ENCODE results near the gene KRTAP10-7.
"Not testable (repeated sequence)": the region's sequence is repeated elsewhere in the genome, so short reads cannot be mapped to it uniquely, and the experiment has no call there.

Gene KRTAP10-7

GRCh38 chr21:44612669-44613229 lies 12.4 kb downstream of the KRTAP10-7 start:
- DNase-seq, result no peak

GRCh38 chr21:44613386-44614155 lies 13.2 kb downstream of the KRTAP10-7 start:
- no peak for DNase-seq

- no peak for DNase-seq
These were observed 13.8 kb downstream of the KRTAP10-7 start for GRCh38 chr21:44614161-44614631.

- no peak for DNase-seq
These were observed 14.6 kb downstream of the KRTAP10-7 start for GRCh38 chr21:44614961-44615391.

DNA sequence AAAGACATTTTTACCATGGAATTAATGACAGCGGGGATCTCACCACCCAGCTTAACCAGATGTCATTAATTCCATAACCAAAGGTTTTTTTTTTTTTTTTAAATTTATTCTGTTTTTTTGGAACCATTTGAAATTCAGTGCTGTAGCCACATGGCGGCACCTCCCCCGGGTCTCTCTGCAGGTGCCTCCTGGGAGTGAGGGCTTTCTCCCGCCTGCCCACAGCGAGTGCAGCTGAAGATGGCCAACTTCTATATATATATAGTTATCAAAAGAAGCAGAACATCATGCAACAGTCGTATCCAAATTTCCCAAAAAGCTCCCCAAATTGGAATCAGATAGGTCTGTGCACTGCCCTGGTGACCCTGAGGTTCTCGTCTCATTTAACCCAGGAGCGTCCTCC lies 15.1 kb downstream of the KRTAP10-7 start:
- DNase-seq, result no peak

DNA sequence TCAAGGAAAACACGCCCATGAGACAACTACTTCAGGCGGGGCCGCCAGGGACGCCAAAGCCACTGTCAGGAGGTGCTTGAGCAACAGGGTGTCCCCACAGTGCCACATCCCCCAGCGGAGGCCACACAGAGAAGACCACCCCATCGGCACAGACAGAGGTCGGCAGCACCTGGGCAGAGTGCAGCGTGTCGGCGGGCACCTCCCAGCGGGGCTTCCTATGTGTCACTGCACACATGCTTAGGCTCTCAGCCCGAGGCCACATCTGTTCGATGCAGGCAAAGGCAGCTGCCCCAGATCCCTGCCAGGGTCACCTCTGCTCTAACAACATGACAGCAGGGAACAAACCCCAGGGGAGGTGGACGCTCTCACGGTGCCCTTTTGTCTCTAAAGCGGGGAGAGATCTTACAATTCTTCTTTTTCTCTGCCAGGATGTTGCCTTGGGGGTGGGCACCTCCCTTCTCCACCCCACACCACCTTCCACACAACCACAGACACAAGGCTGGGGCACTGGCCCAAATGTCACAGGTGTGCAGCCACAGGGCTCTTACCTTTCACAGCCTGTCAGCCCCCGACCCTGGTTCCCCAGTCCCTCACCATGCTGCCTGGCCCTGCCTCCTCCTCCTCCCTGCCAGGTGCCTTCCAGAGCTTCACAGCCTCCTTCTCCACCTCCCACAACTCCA lies 15.7 kb downstream of the KRTAP10-7 start:
- DNase-seq, result no peak

DNA sequence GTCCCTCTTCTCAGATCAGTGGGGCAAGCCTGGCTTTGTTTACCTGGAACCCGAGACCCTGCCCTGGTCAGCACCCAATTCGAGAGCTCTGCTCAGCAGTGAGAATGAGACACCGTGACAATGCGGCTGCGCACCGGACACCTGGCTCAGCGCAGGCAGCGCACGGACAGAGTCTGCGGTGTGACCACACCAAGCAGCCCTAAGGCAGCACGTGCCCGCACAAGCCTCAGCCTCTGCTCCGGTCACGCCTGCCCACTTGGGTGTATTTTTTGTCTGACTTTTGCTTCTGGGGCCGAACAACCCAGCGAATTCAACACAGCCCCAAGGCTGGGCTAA lies 16.2 kb downstream of the KRTAP10-7 start:
- no peak for DNase-seq

GRCh38 chr21:44617071-44617501 lies 16.7 kb downstream of the KRTAP10-7 start:
- no peak for DNase-seq

DNA sequence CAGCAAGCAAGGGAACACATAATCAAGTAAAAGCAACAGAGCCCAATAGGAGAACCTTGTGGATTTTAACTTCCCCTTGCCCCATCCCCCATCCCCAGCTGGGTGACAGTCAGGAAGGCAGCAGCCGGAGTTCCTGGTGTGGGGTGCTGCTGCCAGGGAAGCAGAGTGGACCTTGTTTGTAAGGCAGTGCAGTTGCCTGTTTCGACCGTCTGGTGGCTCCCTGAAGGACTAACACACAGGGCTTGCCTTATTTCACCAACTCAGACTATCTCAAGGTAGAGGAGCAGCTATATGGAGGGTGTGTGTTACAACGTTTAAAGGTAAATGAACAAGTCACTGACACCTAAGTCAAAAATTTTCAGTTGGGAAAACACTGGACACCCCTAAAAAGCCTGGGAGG lies 18.1 kb downstream of the KRTAP10-7 start:
- no peak for DNase-seq

GRCh38 chr21:44618909-44619308 lies 18.5 kb downstream of the KRTAP10-7 start:
- DNase-seq, result no peak

DNA sequence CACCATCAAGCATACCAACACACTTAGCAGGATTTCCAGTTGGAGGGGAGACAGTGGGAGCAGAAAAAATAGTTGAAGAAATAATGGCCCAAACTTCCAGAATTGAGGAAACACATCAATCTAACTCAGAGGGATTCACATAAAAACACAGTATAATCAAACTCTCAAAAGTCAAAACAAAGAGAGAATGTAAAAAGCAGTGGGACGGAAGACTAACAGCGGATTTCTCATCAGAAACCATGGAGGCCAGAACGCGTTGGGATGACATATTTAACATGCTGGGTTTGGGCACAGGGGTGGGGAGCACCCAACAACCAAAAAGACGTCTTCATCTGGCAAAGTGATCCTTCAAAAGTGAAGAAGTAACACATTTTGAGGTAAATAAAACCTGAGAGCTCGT lies 19.5 kb downstream of the KRTAP10-7 start:
- no peak for DNase-seq

DNA sequence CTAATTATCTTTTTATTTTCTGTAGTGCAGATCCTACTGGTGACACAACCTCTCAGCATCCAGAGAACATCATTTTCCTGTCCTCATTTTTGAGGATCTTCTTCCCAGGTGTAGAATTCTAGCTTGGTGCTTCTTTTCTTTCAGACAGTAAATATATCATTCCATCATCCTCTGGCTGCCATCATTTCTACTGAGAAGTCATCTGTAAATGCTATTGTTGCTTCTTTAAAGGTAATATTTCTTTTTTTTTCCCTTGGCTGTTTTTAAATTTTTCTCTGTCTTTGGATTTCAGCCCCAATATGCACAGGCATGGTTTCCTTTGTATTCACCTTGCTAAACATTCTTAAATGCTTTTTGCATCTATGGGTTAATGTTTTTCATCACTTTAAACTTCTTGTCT lies 23.2 kb downstream of the KRTAP10-7 start:
- no peak for DNase-seq

- no peak for DNase-seq
These were observed 25.4 kb downstream of the KRTAP10-7 start for GRCh38 chr21:44625756-44626155.

GRCh38 chr21:44626262-44626661 lies 25.9 kb downstream of the KRTAP10-7 start:
- no peak for DNase-seq

GRCh38 chr21:44626673-44627143 lies 26.3 kb downstream of the KRTAP10-7 start, which contains the start of gene KRTAP10-9:
Gene KRTAP10-9 (plus strand): TSS chr21:44627093. CDS start chr21:44627172, 79 bp downstream.
- no peak for DNase-seq

GRCh38 chr21:44627181-44627822 lies 26.9 kb downstream of the KRTAP10-7 start:
- DNase-seq, result not testable (repeated sequence)

- DNase-seq, result not testable (repeated sequence)
These were observed 27.4 kb downstream of the KRTAP10-7 start for GRCh38 chr21:44627831-44628233.

DNA sequence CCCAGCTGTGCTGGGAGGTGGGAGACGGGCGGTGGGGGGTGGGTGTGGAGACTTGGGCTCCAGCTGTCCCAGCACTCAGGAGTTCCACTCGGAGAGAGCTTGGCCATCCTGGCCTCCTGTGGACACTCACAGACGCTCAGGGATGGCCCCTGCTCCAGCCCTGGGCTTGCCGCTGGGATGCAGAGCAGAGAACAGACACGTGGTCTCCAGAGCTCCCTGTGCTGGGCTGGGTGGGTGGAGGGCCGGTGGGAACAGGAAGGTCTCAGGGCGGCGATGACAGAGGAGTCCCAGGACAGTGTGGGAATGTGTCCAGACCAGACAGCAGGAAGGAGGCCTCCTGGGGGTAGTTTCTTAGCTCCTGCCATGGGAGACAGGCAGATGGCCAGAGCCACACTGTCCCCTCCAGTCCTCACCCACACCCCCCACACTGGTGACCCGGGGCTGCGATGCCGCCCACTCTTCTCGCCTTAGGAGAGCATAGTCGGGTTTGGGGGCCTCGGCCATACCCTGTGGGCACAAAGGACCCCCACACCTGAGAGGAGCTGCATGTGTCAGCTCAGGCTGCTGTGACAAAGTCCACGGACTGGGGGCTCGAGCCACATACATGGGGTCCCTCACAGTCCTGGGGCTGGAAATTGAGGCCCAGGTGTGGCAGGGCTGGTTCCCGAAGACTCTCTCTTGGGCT lies 28.5 kb downstream of the KRTAP10-7 start:
- DNase-seq, result no peak

DNA sequence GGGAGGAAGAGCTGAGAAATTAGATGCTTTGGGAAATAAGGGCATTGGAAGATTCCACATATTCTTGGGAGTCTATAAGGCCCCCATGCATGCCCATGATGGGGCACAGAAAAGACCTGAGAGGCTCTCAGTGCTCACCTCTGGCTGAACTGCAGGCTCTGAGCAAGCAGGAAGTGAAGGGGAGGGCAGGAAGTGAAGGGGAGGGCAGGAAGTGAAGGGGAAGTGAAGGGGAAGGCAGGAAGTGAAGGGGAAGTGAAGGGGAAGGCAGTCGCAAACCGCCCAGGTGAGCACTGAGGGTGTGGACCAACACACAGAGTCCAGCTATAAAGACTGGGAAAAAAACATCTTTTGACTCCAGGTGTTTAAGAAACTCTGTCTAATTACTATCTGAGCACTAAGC lies 30.0 kb downstream of the KRTAP10-7 start:
- DNase-seq, result no peak

DNA sequence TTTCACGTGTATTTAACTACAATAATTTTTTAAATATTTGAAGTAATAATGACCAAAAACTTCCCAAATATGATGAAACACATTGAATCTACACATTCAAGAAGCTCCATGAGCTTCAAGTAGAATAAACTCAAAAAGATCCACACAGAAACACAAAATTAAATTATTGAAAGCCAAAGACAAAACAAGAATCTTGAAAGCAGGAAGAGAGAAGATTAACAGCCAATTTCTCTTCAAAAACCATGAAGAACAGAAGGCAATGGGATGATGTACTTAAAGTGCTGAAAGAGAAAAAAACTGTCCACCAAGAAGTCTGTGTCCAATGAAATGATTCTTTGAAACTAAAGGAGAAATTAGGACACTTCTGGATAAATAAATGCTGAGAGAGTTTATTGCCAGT lies 31.7 kb downstream of the KRTAP10-7 start:
- DNase-seq, result no peak

DNA sequence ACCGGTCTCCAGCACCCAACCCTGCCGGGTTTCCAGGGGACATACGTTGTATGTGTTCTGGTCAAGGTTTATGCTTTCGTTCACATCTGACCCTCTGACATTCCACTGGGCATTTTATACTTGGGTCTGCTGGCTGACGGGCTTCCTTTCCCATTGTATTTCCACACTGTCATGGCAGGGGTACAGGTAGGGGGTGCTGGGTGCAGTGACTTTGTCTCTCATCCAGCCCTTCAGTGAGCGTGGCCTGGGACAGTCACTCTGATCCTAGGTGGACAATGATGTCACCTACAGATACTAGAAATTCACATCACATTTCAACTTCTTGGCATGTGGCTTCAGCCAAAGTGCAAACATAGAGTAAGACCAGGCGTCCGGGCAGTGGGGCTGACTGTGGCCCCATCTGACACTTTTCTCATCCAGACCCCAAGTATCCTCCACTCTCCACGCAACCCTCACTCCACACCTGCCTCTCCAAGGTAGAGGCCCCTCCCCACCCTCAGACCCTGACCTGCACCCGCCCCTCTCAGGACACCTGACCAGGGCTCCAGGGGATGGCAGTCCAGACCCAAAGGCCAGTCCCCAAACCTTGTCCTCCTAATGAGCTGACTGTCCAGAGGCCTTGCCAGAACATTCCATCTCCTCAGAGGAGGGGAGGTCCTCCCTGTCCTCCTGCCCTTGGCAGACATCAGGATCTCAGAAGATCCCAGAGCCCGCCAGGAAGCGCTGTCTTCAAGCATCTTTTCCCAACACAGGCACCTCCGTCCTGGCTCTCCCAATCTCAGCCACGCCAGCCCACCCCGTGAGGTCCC lies 36.0 kb downstream of the KRTAP10-7 start:
- no peak for DNase-seq
